Neutrophil (primary cell): ENCODE results near the gene PNPO.

Experiments
- H3K27ac ChIP-seq: fragments of 200-600 bp; sonication (generic); 2 replicates; pipeline ENCODE4 v1.5.1; 2016; ENCODE audit warnings: mild to moderate bottlenecking, moderate library complexity
- H3K27me3 ChIP-seq: fragments of 200-600 bp; sonication (generic); 2 replicates; pipeline ENCODE4 v1.6.0; 2016; ENCODE audit warnings: mild to moderate bottlenecking
- H3K36me3 ChIP-seq: fragments of 200-600 bp; sonication (generic); 2 replicates; pipeline ENCODE4 v1.5.1; 2017
- H3K4me1 ChIP-seq, 2 experiments: fragments of 200-600 bp in 1 of 2; sonication (generic) in 1 of 2; 1 replicate in 1 of 2; 2 replicates in 1 of 2; pipeline versions ENCODE4 v1.5.1 to v1.6.1; 2013 to 2016; ENCODE audit warnings: low read depth in 1 of 2, low read length in 1 of 2, mild to moderate bottlenecking in 1 of 2, moderate library complexity in 1 of 2; ENCODE audit not compliant: control insufficient read depth in 1 of 2, insufficient read depth in 1 of 2
- H3K4me3 ChIP-seq, 2 experiments: fragments of 200-600 bp in 1 of 2; sonication (generic) in 1 of 2; 1 replicate in 1 of 2; 2 replicates in 1 of 2; pipeline ENCODE4 v1.5.1; 2013 to 2016; ENCODE audit warnings: low read depth in 1 of 2, low read length in 1 of 2, mild to moderate bottlenecking in 1 of 2, moderate library complexity in 1 of 2
- H3K9me3 ChIP-seq: fragments of 200-600 bp; sonication (generic); 2 replicates; pipeline ENCODE4 v1.5.1; 2016
- CTCF ChIP-seq: fragments of 200-600 bp; sonication (generic); IDR thresholded peaks from 2 replicates; pipeline ENCODE4 v1.5.1; 2016; ENCODE audit warnings: antibody characterized with exemption

PNPO gene

GRCh38 chr17:47941246-47942095, at the start of gene PNPO:
Gene PNPO, plus strand, starts transcription at chr17:47941571. Its CDS starts 105 bp downstream, at chr17:47941676.
- TF ChIP-seq CTCF: peak; percentile 51
- H3K4me1 ChIP-seq: peaks cover 13 to 15% of the 10 kb centered on the region in 2 experiments
- no peaks in the 10 kb centered on the region for H3K36me3 ChIP-seq
- H3K27me3 ChIP-seq: no peaks in the 10 kb centered on the region
- peak within 1 kb of the TSS; percentile 69 to 98 for H3K4me3 ChIP-seq
- H3K9me3 ChIP-seq: no peaks in the 10 kb centered on the region
- H3K27ac ChIP-seq: peak within 1 kb of the TSS; percentile 68

- peak overlapping the region; percentile 71 to 94 for H3K4me3 ChIP-seq
- H3K9me3 ChIP-seq: no peaks in the 10 kb centered on the region
- peak overlapping the region; percentile 98 for H3K27ac ChIP-seq
- H3K4me1 ChIP-seq: peaks cover 44% of the 10 kb centered on the region in 2 experiments
- H3K27me3 ChIP-seq: no peaks in the 10 kb centered on the region
- TF ChIP-seq CTCF: no peak
- peaks cover 2% of the 10 kb centered on the region for H3K36me3 ChIP-seq
These were observed 46.6 kb upstream of the PNPO start for GRCh38 chr17:47894498-47895346.

GRCh38 chr17:47895347-47895855, 46.0 kb upstream of the PNPO start:
- Histone ChIP-seq H3K4me3 (peak overlapping the region; percentile 71 to 94), H3K36me3 (peaks cover 9% of the 10 kb centered on the region), H3K4me1 (peaks cover 40 to 45% of the 10 kb centered on the region in 2 experiments), H3K27ac (peak overlapping the region; percentile 98), H3K27me3 (no peaks in the 10 kb centered on the region), H3K9me3 (no peaks in the 10 kb centered on the region)
- TF ChIP-seq CTCF: no peak

GRCh38 chr17:47895856-47896671, 45.3 kb upstream of the PNPO start, which contains the start of gene SP2:
Gene SP2, plus strand, starts transcription at chr17:47896236. Its CDS starts 51 bp downstream, at chr17:47896287.
- TF ChIP-seq CTCF: peak; percentile 16
- no peaks in the 10 kb centered on the region for H3K9me3 ChIP-seq
- peak within 1 kb of the TSS; percentile 71 to 94 for H3K4me3 ChIP-seq
- H3K36me3 ChIP-seq: peaks cover 12% of the 10 kb centered on the region
- H3K27ac ChIP-seq: peak within 1 kb of the TSS; percentile 98
- H3K27me3 ChIP-seq: no peaks in the 10 kb centered on the region
- H3K4me1 ChIP-seq: peaks cover 40 to 45% of the 10 kb centered on the region in 2 experiments
